NCI-H1417 treated with DMSO at 0.1 percent for 48 hours (cell line): ENCODE measurements around the gene ATG7.
"Not testable (repeated sequence)": the region's sequence is repeated elsewhere in the genome, so short reads cannot be mapped to it uniquely, and the experiment has no call there.

Experiments
- DNase-seq: peaks from one replicate; lab custom pipeline; 2025; lab: John Stamatoyannopoulos, UW

The ATG7 gene

GRCh38 chr3:11591391-11592282, 319.4 kb downstream of the ATG7 start:
- no peak for DNase-seq

- DNase-seq: no peak
Measured at GRCh38 chr3:11592445-11593298, 320.5 kb downstream of the ATG7 start.

- DNase-seq: no peak
Measured at GRCh38 chr3:11593318-11594034, 321.3 kb downstream of the ATG7 start.

DNA sequence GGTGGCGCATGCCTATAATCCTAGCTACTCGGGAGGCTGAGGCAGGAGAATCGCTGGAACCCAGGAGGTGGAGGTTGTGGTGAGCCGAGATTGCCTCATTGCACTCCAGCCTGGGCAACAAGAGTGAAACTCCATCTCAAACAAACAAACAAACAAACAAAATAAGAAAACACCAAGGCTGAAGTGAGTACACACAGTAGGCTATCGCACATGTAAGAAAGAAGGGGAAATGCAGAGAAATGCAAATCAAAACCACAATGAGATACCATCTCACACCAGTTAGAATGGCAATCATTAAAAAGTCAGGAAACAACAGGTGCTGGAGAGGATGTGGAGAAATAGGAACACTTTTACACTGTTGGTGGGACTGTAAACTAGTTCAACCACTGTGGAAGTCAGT, 322.8 kb downstream of the ATG7 start:
- not testable (repeated sequence) for DNase-seq

GRCh38 chr3:11596387-11596786, 324.2 kb downstream of the ATG7 start:
- no peak for DNase-seq

- no peak for DNase-seq
Measured at GRCh38 chr3:11600501-11601282, 328.5 kb downstream of the ATG7 start.

DNA sequence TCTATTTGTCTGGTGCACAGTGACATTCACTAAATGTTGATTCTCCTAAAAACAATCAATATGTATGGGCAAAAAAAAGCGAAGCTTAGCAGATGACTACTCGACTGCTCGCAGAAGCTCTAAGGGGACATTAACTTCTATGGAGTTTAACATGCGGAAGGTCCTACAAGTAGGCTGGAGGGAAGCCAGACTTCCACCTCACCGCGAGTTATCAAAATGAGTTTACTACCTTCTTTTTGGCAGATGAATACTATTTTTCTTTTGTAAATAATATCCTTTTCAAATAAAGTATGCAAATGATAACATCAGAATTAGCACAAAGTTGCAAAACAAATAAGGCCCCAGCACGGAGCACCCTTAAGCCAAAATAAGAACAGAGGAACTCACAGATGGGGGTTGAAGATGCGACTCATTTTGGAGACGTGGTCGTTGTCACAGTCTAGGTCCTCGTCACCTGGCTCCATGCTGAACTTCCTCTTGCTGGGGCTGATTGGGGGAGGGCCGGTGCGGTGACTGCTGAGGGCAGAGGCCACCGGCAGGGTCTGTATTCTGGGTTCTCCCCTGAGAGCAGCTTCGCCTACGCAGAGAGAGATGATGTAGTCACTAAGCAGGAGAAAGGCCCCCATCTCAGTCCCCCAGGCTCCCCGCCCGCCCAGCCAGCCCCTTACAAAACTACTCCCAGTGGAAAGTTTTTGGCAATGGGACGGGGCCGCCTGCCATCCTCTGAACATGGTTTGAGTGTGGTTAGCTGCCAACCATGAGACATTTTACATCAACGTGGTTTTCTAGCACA, 329.4 kb downstream of the ATG7 start:
- no peak for DNase-seq

DNA sequence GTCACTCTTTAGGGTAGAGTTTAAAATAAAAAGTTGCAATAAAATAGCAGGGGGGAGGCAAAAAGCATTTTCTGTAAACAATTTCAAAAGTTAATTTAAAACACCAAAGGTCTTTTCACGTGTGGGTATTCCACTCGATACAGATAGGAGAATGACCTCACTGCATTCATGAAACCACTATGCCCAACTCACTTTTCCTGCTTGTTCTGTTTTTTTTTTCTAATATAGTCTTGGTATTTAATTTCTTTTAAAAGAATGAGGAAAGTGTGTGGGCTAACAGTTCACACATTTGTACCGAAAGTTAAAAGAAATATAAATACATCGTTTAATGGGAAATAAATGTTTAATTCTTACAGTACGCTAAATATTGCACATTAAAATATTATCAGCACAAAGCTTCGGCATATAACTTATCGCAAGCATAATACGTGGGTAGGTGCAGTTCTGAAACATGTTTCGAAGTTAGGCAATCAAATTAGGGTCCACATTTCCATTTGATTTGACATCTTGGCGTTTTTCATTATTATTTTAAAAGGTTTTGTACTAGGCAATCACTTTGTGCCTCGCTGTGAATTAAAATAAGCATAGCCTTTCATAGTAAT, 330.1 kb downstream of the ATG7 start:
- DNase-seq: no peak

GRCh38 chr3:11602886-11603527, 330.8 kb downstream of the ATG7 start:
- no peak for DNase-seq

DNA sequence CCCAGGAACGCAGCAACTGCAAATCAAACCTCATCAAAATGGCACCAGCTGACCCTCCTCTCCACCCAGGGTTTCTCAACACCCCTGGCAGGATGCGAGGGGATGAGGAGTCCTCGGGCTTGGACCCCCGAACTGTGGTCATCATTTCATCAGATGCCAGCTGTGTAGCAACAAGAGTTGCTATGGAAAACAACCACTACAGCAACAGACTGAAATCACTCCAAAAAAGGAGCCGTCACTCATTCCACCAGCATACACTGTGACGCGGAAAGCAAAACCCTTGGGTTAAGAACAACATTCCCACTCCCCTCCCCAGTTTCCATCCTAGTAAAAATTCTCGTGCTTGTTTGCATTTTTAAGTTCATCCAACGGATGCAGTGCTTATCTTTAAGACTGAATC, 331.4 kb downstream of the ATG7 start:
- DNase-seq: no peak

GRCh38 chr3:11604139-11604892, 332.1 kb downstream of the ATG7 start:
- DNase-seq: no peak

DNA sequence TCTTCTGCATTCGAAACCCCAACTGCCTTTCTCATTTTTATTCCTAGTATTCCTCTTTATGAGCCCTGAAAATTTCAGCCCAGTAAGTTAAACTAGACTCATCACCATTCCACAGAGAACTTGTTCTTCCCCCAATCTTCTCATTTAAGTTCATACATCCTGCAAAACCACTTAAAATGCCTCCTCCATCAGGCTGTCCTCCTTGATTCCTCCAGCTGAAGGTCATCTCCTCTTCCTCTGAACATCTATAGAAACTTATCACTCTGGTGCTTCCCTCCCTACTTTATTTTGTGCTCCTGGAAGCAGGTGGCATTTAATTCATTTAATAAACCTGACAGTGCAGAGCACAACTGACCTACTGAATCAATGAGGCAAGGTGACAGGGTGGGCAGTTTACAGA, 333.2 kb downstream of the ATG7 start:
- DNase-seq: no peak

- no peak for DNase-seq
Measured at GRCh38 chr3:11606090-11606784, 334.0 kb downstream of the ATG7 start.

DNA sequence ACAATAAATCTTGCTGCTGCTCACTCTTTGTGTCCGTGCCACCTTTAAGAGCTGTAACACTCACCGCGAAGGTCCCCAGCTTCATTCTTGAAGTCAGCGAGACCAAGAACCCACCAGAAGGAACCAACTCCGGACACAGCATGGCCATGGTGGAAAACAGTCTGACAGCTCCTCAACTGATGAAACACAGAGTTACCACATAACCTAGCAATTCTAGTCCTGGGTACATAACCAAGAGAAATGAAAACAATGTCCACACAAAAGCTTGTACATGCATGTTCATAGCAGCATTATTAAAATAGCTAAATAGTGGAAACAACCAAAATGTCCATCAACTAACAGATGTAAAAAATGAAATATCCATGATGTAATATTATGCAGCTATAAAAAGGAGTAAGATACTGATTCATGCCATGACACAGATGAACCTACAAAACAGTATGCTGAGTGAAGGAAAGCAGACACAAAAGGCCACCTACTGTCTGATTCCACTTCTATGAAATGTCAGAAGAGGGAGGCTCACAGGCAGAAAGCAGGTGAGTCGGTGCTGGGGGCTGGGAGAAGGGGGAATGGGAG, 334.8 kb downstream of the ATG7 start:
- DNase-seq: no peak
